HK-2 (cell line): Measurements from ENCODE around the gene NAV3.
"Not testable (repeated sequence)": the region's sequence is repeated elsewhere in the genome, so short reads cannot be mapped to it uniquely, and the experiment has no call there.

ENCODE experiments used
- DNase-seq: peaks from one replicate; pipeline ENCODE4 v3.0.0-alpha.2; 2018; ENCODE audit not compliant: unreplicated experiment

The NAV3 gene

DNA sequence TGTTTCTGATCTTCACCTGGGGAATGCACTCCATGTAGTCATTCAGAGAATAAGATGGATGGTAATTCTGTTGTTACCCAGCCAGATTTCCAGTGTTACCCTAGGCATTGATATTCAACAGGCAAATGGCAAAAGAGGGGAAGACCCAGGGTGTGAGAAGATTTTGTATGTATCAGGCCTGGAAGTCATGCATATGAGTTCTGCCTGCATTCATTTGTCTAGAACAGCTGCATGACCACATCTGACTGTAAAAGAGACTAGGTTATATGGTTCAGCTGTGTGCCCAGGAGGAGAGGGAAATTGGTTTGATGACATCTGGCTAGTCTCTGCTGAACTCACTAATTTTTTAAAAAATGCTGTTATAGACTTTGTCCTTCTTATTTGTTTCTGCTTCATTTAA lies 224.9 kb downstream of the NAV3 start:
- DNase-seq: no peak

- DNase-seq: no peak
Observed at GRCh38 chr12:78057075-78057474, 226.4 kb downstream of the NAV3 start.

GRCh38 chr12:78060186-78060585 lies 229.5 kb downstream of the NAV3 start:
- no peak for DNase-seq

- peak; percentile 4 for DNase-seq
Observed at GRCh38 chr12:78062786-78063185, 232.1 kb downstream of the NAV3 start.

- no peak for DNase-seq
Observed at GRCh38 chr12:78081590-78082314, 251.1 kb downstream of the NAV3 start.

DNA sequence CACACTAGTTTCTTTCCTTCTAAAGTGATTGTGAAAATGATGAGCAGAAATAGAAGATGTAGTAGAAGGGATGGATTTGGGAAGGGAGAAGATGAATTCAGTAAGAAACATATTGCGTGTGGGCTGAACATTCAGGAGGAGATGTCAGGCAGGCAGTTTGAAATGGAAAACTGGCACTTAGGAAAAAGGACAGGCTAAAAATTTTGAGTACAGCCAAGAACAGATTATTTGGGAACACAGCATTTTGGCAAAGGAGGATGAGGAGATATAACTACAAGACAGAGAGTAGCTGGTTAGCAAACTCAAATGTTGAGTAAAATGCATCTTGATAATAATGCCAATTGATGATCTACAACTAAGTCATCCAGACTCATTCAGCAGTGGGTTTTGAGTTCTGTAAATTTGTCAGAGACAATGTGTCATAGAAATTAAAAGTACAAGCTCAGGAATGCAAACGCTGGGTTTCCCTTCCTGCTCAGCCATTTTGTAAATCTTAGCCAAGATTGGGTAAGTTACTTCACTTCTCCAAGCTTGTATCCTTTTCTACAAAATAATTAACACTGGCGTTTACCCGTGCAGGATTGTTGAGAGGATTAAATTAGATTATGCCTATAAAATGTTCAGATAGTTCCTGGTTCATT lies 255.0 kb downstream of the NAV3 start:
- DNase-seq: no peak

DNA sequence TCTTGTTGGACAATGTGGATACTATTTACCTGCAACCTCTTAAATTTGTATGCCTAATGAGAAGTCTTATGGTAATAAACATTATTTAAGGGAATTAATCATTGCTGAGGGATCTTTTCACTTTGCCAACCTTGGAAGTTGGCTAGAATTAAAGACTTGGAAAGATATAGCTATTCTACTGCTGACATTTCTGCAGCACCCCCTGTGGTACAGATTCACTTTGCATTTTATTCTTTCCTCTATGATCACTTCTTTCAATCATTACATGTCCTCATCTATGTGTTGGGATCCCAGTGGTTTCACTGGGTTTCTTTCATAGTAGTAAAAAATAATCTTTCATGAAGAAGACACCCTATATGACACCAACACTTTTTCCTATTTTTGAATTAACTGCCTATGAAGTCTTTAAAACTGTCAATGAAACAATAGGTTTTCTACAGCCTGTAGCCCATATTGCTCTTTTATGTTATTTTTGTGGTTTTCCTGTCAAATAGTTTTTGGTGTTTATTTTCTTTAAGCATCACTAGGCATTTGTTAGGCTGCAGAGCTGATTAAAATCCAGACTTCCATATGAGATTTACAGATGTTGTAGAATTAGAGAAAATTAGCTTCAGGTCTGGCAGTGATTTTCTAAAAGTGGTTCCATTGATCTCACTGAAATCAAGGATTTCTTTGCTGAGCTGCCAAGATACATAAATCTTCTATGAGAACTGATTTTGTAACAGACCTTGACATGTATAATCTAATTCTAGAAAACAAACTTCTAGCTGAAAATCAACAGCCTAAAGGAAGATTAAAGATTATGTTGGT lies 256.1 kb downstream of the NAV3 start:
- no peak for DNase-seq

DNA sequence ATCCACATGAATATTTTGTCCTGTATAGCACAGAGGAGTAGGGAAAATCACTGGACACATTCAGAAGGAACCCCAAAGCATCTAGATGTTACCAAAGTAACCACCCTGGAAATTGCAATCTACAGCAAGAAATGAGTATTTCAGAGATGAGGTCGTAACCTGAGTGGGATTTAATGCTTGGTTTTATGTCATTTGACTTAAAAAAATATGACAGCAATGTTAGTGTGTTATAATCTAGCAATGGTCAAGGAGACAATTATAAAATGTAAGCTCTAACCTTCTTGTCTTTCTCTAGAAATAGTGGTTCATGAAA lies 256.6 kb downstream of the NAV3 start:
- DNase-seq: no peak

GRCh38 chr12:78088391-78088832 lies 257.7 kb downstream of the NAV3 start:
- no peak for DNase-seq

DNA sequence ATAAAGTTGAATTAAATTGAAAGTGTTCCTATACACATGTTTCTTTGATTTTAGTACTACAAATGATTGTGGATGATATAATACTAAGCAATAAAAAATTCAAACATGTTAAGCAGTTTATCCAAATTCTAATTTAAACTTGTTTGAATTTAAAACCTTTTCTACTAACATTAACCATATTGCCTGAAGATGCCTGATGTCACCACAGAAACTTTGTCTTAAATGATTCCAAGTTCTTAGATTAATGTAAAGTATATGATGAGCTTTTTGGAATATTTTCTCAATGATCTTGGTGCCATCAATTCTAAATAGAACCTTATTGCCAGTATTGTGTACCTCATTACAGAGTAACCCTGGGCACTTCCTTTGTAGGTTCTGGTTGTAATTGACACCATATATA lies 259.6 kb downstream of the NAV3 start:
- no peak for DNase-seq

DNA sequence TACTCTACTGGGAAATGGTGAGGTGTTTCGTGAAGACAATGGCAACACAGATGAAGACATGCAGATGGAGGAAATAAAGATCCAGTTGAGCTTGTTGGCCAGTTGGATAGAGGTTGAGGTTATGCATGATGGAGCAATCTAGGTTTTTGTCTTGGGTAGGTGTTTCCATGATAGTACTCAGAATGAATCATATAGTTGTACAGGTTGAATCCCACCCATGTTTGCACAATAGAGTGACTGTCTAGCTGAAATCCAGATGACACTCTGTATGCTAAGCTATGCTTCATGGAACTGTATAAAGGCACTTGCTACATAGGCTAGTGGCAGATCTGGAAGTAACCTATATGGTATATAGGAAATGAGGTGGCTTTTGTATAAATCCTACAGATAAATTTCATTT lies 264.9 kb downstream of the NAV3 start:
- DNase-seq: no peak

DNA sequence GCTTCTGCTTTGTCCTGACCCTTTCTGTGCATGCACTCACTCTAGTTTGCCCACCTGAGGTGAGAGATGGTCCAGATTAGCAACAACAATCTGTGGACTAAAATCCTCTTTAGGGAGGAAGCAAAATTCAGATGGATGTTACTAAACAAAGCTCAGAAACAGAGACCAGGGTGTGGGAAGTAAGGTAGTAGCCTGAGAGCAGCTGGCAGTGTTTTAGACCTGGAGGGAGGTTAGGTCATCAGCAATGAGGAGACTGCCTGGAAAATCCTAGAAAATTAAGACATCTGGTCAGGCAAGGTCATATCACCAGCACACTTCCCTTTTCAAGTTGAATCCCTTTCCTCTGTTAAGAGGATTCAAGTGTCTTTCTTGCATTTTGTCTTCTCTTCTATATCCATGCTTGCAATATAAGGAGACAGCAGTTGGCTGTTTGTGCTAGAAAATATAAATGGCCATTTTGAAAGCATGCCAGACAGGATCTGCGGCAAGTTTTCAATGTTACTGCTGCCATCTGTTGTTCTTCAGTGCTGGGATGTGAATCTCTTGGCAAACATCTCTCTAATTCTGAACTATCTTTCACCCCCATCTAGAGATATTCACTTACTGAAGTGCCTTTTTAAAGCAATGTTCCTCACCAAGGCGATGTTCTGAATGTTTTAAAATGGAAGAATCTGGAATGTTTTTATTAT lies 266.4 kb downstream of the NAV3 start:
- DNase-seq: no peak

DNA sequence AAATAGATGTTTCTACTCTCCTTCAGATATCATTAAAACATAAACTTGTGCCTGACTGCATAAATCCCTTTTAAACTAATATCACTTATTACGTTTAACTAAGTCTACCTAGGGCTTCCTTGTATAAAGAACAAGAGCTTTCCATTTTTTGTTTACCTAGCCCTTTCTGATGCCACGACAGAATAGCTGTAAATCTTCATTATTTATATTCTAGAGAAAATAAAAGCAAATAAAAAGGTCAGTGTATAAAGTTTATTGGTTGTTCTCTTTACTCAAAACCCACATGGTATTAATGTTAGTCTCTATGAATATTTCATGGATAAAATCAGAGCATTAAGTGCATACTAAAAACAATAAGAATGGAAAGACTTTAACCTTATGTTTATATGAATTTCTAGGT lies 269.1 kb downstream of the NAV3 start:
- no peak for DNase-seq

DNA sequence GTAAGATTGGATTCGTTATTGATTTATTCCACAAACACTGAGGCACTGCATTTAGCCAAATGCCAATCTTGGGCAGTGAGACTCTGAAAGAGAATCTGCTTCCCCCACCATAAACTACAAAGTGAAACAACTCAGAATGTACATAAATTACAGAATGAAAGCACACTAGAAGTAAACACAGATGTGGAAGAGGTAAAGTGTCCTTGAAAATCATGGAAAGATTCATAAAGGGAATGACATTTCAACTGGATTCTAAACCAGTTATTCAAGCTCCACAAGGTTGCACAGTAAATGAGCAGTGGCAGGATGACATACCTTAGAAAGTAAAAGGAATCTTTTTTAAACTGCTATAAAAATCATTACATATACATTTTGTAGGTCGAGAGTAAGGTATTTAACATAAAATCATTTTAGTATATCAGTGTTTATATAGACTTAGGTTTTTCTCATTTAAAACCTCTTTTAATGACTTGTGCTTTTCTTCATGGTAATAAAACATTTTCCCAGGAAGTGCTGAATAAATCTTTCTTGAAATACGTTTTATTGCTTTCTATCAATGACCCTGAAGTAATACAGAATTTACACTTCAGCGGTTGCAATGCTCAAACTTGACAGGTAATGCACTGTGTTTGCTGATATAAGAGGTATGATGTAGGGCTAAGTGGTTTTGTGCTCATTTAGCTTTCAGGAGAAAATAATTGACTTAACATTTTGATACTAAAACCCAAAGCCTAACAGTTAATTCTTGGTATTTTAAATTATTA lies 270.6 kb downstream of the NAV3 start:
- DNase-seq: no peak

DNA sequence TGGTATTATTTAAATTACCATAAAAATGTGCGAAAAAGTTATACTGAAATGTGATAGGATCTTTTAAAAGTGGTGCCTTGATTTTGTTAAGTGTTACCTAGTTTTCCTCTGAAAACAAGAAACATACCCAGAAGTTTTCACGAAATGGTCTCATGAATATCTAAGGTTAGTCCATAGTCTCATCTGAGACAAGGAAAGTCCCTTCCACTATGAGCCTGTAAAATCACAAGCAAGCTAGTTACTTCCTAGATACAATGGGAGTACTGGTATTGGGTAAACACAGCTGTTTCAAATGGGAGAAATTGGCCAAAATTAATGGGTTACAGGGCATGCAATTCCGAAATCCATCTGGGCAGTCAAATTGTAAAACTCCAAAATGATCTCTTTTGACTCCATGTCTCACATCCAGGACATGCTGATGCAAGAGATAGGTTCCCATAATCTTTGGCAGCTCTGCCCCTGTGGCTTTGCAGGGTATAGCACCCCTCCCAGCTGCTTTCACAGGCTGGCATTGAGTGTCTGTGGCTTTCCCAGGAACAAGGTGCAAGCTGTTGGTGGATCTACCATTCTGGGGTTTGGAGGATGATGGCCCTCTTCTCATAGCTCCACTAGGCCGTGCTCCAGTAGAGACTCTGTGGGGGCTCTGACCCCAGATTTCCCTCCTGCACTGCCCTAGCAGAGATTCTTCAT lies 271.4 kb downstream of the NAV3 start:
- DNase-seq: no peak

GRCh38 chr12:78102801-78103200 lies 272.1 kb downstream of the NAV3 start:
- DNase-seq: not testable (repeated sequence)

DNA sequence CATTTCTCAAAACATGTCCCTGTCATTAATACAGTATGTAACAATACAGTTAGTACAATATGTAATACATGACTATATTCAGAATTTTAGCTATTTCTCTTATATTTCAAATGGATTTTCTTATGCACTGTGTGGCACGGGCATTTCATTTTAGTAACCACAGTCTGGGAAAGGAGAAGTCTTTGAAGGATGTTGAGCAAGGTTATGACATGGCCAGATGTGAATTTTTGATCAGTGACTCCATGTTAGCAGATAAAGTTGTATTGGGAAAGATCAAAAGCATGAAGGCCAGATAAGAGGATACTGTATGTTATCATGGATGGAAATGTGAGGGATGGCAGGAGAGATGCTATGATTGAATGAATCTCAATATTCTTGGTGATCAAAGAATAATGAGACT lies 285.2 kb downstream of the NAV3 start:
- no peak for DNase-seq

DNA sequence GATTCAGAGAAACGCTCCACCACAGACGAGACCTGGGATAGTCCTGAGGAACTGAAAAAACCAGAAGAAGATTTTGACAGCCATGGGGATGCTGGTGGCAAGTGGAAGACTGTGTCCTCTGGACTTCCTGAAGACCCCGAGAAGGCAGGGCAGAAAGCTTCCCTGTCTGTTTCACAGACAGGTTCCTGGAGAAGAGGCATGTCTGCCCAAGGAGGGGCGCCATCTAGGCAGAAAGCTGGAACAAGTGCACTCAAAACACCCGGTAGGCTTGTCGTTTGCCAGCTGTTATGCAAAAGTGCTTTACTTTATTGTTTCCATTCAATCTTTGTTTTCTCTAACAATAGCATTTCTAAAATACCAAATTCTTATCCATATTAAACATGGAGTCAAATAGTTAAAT lies 287.3 kb downstream of the NAV3 start:
- DNase-seq: no peak

- DNase-seq: no peak
Observed at GRCh38 chr12:78118486-78118885, 287.8 kb downstream of the NAV3 start.

- DNase-seq: no peak
Observed at GRCh38 chr12:78119351-78119918, 288.7 kb downstream of the NAV3 start.

GRCh38 chr12:78120306-78120705 lies 289.6 kb downstream of the NAV3 start:
- no peak for DNase-seq
